Neural progenitor cell (in vitro differentiated cells): Measurements from ENCODE around the gene ERMP1.

ENCODE experiments used
- EZH2 ChIP-seq: fragments of 200-600 bp; sonication (generic); IDR thresholded peaks from 2 replicates; pipeline ENCODE4 v1.6.1; 2017; ENCODE audit warnings: antibody characterized with exemption, mild to moderate bottlenecking, moderate library complexity
- EZH2phosphoT487 ChIP-seq: fragments of 200-600 bp; sonication (generic); IDR thresholded peaks from 2 replicates; pipeline ENCODE4 v1.6.1; 2017; ENCODE audit warnings: antibody characterized with exemption
- TF ChIP-seq, protein P1 (sequence below): fragments of 200-600 bp; sonication (generic); IDR thresholded peaks from 2 replicates; pipeline ENCODE4 v1.5.1; 2017; ENCODE audit warnings: antibody characterized with exemption, mild to moderate bottlenecking

DNA sequence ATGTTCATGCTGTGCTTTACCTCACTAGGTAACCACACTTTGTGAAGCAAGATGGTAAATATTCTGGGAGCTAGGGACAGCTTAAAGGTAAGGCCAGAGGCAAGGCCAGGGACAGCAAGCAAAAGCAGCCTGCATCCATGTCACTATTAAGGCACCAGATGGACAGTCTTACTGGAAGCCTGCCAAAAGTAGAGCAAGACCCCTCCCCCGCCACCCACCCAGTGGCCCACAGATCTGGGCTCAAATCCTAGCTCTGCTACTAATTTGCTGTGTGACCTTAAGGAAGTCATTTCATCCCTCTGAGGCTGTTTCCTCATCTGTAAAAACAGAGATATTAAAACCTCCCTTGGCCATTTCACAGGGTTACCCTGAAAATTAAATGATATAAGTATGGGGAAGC is 13.2 kb upstream of the ERMP1 start:
- no peak for TF ChIP-seq EZH2
- TF ChIP-seq, protein P1, sequence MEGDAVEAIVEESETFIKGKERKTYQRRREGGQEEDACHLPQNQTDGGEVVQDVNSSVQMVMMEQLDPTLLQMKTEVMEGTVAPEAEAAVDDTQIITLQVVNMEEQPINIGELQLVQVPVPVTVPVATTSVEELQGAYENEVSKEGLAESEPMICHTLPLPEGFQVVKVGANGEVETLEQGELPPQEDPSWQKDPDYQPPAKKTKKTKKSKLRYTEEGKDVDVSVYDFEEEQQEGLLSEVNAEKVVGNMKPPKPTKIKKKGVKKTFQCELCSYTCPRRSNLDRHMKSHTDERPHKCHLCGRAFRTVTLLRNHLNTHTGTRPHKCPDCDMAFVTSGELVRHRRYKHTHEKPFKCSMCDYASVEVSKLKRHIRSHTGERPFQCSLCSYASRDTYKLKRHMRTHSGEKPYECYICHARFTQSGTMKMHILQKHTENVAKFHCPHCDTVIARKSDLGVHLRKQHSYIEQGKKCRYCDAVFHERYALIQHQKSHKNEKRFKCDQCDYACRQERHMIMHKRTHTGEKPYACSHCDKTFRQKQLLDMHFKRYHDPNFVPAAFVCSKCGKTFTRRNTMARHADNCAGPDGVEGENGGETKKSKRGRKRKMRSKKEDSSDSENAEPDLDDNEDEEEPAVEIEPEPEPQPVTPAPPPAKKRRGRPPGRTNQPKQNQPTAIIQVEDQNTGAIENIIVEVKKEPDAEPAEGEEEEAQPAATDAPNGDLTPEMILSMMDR = no peak
- no peak for TF ChIP-seq EZH2phosphoT487
